GM23338 (cell line): ENCODE data around the gene NUDT16L1.

Source experiments
- CTCF ChIP-seq, 2 experiments: fragments of 200-600 bp in 1 of 2; sonication (generic) in 1 of 2; conservative IDR thresholded peaks; 2 replicates each; pipeline versions ENCODE4 v1.5.1 to v1.6.1; 2016 to 2017; ENCODE audit warnings: antibody characterized with exemption in 2 of 2, low read depth in 2 of 2, mild to moderate bottlenecking in 2 of 2, moderate library complexity in 1 of 2
- REST ChIP-seq: IDR thresholded peaks from one replicate; pipeline ENCODE4 v1.6.1; 2018; ENCODE audit warnings: antibody characterized with exemption; ENCODE audit not compliant: unreplicated experiment
- ZNF114 ChIP-seq: fragments of 250-450 bp; sonication (Bioruptor Pico); IDR thresholded peaks from 2 replicates; pipeline ENCODE4 v1.5.0; 2020; ENCODE audit warnings: mild to moderate bottlenecking, moderate library complexity

- no peak for TF ChIP-seq CTCF (conservative IDR thresholded peaks at IDR 0.05; ENCODE audit: low read depth in 2 of 2)
- TF ChIP-seq ZNF114 (CRISPR knock-in tag), result no peak
- TF ChIP-seq REST, result no peak
Measured at GRCh38 chr16:4684058-4684715, 9.2 kb upstream of the NUDT16L1 start.
